HG03378 (cell line): ENCODE results near the gene SIDT2.
"Not testable (repeated sequence)": the region's sequence is repeated elsewhere in the genome, so short reads cannot be mapped to it uniquely, and the experiment has no call there.

Source experiments
- ATAC-seq: cut with Tn5 transposase; IDR thresholded peaks from one replicate; pipeline ENCODE4 v1.9.1; 2021; ENCODE audit warnings: mild to moderate bottlenecking, moderate library complexity; ENCODE audit not compliant: unreplicated experiment

SIDT2 gene

DNA sequence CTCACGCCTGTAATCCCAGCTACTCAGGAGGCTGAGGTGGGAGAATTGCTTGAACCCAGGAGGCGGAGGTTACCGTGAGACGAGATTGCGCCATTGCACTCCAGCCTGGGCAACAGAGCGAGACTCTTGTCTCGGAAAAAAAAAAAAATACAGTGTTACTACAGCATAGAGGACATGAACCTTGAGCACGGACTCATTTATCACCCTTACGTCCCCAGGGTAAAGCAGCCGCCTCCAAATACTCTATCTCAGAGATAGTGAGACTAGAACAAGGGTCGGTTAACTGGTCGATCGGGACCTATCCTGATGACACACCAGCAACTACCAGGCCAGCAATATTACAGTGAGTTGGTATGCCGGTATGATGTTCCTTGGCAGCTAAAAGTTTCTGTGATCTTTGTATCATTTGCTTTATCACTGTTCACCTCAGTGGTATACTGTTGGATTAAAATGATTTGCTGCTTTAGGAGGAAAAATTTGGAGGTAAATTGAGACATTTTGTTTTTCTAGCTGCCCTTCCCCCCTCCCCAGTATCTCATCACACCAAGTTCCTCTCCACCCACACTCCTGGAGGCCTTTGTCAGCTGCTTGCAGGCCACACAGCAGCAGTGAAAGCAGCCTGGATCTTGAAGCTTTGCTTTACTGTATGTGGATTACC, 7.0 kb upstream of the SIDT2 start:
- ATAC-seq = no peak

GRCh38 chr11:117172724-117173421, 5.7 kb upstream of the SIDT2 start:
- ATAC-seq = no peak

DNA sequence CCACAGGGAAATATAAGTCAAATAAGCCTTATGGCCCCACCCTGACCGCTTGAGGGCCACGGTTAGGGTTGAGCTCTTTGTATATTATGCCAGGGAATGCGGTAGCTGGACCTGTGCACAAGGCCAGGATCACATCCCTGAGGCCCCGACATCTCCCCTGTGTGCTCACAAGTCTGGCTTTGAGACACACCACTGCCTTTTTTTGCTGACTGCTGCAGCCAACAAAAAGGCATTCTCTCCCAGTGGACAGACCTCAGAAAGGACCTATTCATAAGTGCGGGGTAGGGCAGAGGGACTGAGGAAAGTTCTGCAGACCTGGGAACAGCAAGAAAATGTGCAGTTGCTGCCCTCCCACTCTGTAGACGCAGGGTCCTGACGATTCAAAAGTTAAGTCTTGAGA, 3.4 kb upstream of the SIDT2 start:
- no peak for ATAC-seq

DNA sequence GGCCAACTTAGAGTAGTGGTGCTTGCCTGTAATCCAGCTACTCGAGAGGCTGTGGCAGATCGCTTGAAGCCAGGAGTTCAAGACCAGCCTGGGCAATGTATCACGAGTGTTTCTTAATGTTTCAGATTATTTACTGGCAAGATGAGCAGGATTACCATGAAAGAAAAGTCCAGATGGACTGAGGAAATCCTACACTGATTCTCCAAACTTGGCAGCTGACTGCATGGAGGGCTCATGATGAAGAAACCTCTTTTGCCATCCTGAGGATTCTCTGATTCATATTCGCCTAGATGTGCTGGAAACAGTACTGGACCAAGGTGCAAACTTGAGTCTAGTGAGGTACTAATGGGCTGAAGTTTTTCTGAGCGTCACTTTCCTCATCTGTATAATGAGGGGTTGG, 2.8 kb upstream of the SIDT2 start:
- ATAC-seq = no peak

DNA sequence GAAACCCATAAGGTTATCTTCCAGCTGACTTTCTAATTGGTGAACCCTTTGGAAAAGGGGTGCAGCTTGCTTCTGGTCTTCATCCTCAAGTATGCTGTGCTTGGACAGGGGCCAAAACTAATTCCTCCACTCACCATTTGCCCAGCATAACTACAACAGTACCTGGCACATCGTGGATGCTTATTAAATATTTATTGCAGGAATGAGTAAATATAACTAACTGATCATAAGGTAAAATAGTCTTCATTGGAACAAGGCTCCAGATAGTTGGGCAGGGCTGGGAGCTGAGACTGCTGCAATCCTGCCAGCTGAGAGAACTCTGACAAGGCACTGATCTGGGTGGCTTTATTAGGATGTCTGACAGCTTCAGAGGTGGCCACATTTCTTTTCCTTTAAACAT, 2.4 kb upstream of the SIDT2 start:
- ATAC-seq = no peak

DNA sequence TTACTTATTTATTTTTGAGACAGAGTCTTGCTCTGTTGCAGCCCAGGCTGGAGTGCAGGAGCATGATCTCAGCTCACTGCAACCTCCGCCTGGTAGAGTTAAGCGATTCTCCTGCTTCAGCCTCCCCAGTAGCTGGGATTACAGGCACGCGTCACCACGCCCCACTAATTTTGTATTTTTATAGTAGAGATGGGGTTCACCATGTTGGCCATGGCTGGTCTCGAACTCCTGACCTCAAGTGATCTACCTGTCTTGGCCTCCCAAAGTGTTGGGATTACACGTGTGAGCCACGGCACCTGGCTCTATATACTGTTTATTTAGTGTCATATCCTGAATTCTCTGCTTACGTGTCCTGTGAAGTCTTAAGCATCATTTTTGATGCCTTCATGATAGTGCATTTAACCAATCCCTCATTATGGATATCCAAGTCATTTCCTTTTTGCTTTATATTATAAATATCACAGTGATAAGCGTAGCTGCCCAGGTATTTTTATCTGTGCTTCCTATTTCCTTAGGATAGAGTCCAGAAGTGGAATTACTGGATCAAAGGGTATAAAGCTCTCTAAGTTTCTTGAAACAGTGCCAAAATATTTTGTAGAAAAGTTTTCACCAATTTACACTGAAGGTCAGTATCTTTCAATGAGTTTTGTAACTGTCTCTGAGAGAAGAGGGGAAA, 871 bp upstream of the SIDT2 start:
- ATAC-seq = no peak

- ATAC-seq = peak; percentile 5
Observed at GRCh38 chr11:117179048-117179999, 781 bp downstream of the SIDT2 start.

DNA sequence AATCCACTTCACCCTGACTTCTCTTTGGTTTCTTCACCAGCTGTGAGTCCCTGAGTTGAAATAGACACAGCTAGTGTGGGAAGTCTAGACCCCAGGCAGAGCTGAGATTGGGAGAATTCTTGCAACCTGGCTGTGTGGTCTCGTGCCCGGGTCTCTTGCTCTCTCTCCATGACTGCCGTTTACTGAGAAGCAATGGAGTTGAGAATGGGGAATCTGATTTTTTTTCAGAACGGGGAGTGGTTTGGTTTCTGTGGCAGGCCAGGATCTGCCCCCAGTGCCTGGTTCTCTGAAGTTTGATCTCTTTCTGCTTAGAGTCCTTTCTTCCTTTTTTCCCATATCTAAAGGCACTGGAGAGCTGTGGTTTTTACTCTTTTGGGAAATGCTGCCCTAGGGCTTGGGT, 1.5 kb downstream of the SIDT2 start:
- no peak for ATAC-seq

GRCh38 chr11:117180661-117181585, 2.4 kb downstream of the SIDT2 start:
- ATAC-seq = no peak

GRCh38 chr11:117181586-117182550, 3.3 kb downstream of the SIDT2 start:
- ATAC-seq = no peak

DNA sequence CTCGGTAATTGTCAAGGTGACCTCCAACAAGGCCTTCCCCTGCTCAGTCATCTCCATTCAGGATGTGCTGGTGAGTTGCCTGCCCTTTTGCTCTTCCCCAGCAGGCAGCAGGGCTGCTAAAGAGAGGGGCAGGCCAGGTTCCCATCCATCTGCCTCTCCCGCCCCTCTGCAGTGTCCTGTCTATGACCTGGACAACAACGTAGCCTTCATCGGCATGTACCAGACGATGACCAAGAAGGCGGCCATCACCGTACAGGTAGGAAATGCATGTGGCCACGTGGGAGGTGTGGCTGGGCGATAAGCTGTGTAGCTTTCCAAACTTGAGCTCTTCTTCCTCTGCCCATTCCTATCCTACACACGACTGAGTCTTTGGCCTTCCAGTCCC, 4.0 kb downstream of the SIDT2 start:
- no peak for ATAC-seq

DNA sequence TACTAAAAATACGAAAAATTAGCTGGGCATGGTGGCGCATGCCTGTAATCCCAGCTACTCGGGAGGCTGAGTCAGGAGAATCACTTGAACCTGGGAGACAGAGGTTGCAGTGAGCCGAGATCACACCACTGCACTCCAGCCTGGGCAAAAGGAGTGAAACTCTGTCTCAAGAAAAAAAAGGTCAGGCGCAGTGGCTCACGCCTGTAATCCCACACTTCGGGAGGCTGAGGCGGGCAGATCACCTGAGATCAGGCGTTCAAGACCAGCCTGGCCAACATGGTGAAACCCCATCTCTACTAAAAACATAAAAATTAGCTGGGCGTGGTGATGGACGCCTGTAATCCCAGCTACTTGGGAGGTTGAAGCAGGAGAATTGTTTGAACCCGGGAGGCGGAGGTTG, 4.6 kb downstream of the SIDT2 start:
- ATAC-seq = not testable (repeated sequence)

GRCh38 chr11:117183724-117184349, 5.3 kb downstream of the SIDT2 start:
- no peak for ATAC-seq

DNA sequence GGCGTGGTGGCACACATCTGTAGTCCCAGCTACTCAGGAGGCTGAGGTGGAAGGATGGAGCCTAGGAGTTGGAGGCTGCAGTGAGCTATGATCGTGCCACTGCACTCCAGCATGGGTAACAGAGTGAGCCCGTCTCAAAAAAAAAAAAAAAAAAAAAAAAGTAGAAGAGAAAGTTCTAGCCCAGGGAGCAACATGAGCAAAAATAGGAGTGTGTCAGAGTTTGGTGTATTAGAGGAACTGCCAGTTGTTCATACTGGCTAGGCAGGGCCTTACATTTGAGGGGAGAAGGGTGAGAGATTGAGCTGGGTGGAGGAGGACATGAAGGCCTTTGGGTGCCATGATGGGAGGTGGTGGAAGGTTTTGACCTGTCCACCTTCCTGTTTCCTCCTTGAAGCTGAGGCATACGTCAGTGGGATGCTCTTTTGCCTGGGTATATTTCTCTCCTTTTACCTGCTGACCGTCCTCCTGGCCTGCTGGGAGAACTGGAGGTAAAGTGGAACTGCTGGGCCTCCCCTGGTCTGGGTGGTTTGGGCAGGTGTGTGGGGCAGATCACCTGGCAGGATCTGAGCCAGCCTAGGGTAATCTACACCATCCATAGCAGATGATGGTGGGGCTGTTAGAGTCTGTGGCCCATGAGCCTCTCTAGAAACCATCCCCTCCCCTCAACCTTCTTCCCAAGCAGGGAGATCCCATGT, 7.3 kb downstream of the SIDT2 start:
- ATAC-seq = no peak

- ATAC-seq = no peak
Observed at GRCh38 chr11:117186431-117186761, 7.9 kb downstream of the SIDT2 start.

DNA sequence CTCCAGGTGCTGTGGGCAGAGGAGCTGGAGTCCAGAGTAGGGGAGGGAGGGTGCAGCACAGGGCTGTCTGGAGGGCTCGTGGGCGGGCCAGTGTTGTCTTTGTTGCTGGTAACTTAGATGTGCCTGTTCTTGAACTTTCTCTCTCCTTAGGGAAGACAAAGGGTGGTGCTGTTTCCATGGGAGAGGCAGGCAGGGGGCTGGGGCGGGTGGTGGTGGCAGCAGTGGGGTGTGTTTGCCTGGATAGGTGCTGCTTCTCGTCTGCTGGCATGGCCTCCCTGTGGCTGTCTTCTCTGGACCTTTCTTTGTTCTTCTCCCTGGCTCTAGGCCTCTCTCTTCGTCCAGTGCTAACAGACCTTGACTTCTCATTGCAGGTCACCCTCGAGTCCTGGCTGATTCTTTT, 8.5 kb downstream of the SIDT2 start:
- no peak for ATAC-seq

DNA sequence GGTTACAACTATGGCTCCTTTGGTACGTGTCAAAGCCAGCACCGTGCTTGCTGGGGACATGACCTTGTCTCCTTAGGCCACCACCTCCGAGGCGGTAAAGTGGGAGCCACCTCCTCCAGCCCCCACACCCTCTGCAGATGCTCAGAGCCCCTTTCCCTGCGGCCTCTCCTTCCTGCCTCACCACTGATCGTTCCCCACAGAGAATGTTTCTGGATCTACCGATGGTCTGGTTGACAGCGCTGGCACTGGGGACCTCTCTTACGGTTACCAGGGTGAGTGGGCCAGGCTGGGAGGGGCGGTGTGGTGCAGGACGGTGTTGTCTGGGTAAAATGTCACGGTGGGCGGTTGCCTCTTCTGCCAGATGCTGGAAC, 8.9 kb downstream of the SIDT2 start:
- no peak for ATAC-seq
